B cell (primary cell): ENCODE measurements around the gene STOML3. TPM values are rescaled to one million over a fixed set of nuclear protein-coding genes. Genes with fewer than 3 reads are reported as not detected.

Source experiments
- ATAC-seq: fragments of 200-7000 bp; cut with Tn5 transposase; one replicate; pipeline ENCODE4 v1.10.0; 2021; ENCODE audit warnings: low read depth, mild to moderate bottlenecking, moderate number of reproducible peaks, moderate library complexity
- CTCF ChIA-PET: fragments of 350-600 bp; sonication (Branson Sonifier 250); formaldehyde crosslinking; loops from one replicate; lab custom pipeline; 2021; ENCODE audit warnings: antibody characterized with exemption, inconsistent platforms; lab: Charles Lee
- POLR2A ChIA-PET: fragments of 350-600 bp; sonication (Branson Sonifier 250); formaldehyde crosslinking; loops from one replicate; lab custom pipeline; 2021; ENCODE audit warnings: antibody characterized with exemption; lab: Charles Lee
- DNase-seq: peaks from one replicate; pipeline ENCODE4 v3.0.0; 2013
- H2AFZ ChIP-seq: 2 replicates; pipeline ENCODE4 v1.6.1; 2012; ENCODE audit warnings: mild to moderate bottlenecking, low read depth, low read length; ENCODE audit not compliant: insufficient read depth, poor library complexity, severe bottlenecking
- H3K27ac ChIP-seq, 2 donors: 1 replicate in 1 of 2; 2 replicates in 1 of 2; pipeline ENCODE4 v1.5.1; 2012 to 2013; ENCODE audit warnings: low read length in 2 of 2, mild to moderate bottlenecking in 2 of 2, moderate library complexity in 1 of 2
- H3K27me3 ChIP-seq, 4 experiments: fragments of 200-600 bp in 1 of 4; sonication (generic) in 1 of 4; replicated peaks in 1 of 4; 1 replicate in 2 of 4; 2 replicates in 2 of 4; pipeline versions ENCODE4 v1.6.1 to v1.7.0; 2013 to 2016; ENCODE audit warnings: low read length in 3 of 4, mild to moderate bottlenecking in 2 of 4, mixed read lengths in 1 of 4, moderate library complexity in 1 of 4; ENCODE audit not compliant: insufficient read depth in 4 of 4, control insufficient read depth in 3 of 4; ENCODE audit errors: control extremely low read depth in 1 of 4
- H3K36me3 ChIP-seq, 2 experiments: replicated peaks in 1 of 2; 1 replicate in 1 of 2; 2 replicates in 1 of 2; pipeline versions ENCODE4 v1.6.1 to v1.7.1; 2013; ENCODE audit warnings: low read length in 1 of 2; ENCODE audit not compliant: insufficient read depth in 2 of 2, control insufficient read depth in 1 of 2; ENCODE audit errors: control extremely low read depth in 1 of 2, extremely low read depth in 1 of 2
- H3K4me1 ChIP-seq, 2 donors: fragments of 200-600 bp in 1 of 2; sonication (generic) in 1 of 2; 1 replicate in 1 of 2; 2 replicates in 1 of 2; pipeline versions ENCODE4 v1.5.1 to v1.6.1; 2013 to 2017; ENCODE audit warnings: low read length in 2 of 2; ENCODE audit not compliant: control insufficient read depth in 2 of 2, insufficient read depth in 2 of 2
- H3K4me2 ChIP-seq: replicated peaks from 2 replicates; pipeline ENCODE3; 2012; ENCODE audit warnings: mild to moderate bottlenecking, low read depth, low read length; ENCODE audit not compliant: poor library complexity, severe bottlenecking
- H3K4me3 ChIP-seq, 5 experiments: fragments of 200-600 bp in 1 of 5; sonication (generic) in 1 of 5; 1 replicate in 3 of 5; 2 replicates in 2 of 5; pipeline versions ENCODE4 v1.5.1 to v1.7.0; 2011 to 2016; ENCODE audit warnings: low read length in 4 of 5, mild to moderate bottlenecking in 4 of 5, low read depth in 2 of 5, control low read depth in 1 of 5, moderate library complexity in 1 of 5; ENCODE audit not compliant: insufficient read depth in 1 of 5; ENCODE audit errors: control extremely low read depth in 1 of 5, extremely low read depth in 1 of 5
- H3K79me2 ChIP-seq: fragments of 200-600 bp; sonication (generic); one replicate; pipeline ENCODE4 v1.6.0; 2016; ENCODE audit warnings: low read length; ENCODE audit not compliant: control insufficient read depth, insufficient read depth
- H3K9ac ChIP-seq: fragments of 200-600 bp; sonication (generic); 2 replicates; pipeline ENCODE4 v1.6.1; 2017; ENCODE audit warnings: mild to moderate bottlenecking, low read length, moderate library complexity
- H3K9me3 ChIP-seq, 3 donors: one replicate each; pipeline versions ENCODE4 v1.6.1 to v1.7.1; 2013; ENCODE audit warnings: low read length in 2 of 3; ENCODE audit not compliant: control insufficient read depth in 2 of 3, insufficient read depth in 1 of 3; ENCODE audit errors: control extremely low read depth in 1 of 3
- H4K20me1 ChIP-seq: 2 replicates; pipeline ENCODE4 v1.6.0; 2012; ENCODE audit warnings: mild to moderate bottlenecking, low read length; ENCODE audit not compliant: insufficient read depth, control insufficient read depth, poor library complexity, severe bottlenecking
- H3K27ac Mint-ChIP-seq: one replicate; pipeline ENCODE4 v1.8.0; 2021; ENCODE audit warnings: mixed read lengths
- H3K27me3 Mint-ChIP-seq: one replicate; pipeline ENCODE4 v1.8.0; 2021; ENCODE audit warnings: mixed read lengths
- H3K4me1 Mint-ChIP-seq: one replicate; pipeline ENCODE4 v1.8.0; 2021; ENCODE audit warnings: mixed read lengths
- H3K4me3 Mint-ChIP-seq: one replicate; pipeline ENCODE4 v1.8.0; 2021; ENCODE audit warnings: mixed read lengths
- H3K9me3 Mint-ChIP-seq: one replicate; pipeline ENCODE4 v1.8.0; 2022; ENCODE audit warnings: mixed read lengths; ENCODE audit not compliant: insufficient read depth
- EZH2 ChIP-seq: IDR thresholded peaks from 2 replicates; pipeline ENCODE4 v1.6.1; 2012; ENCODE audit warnings: borderline replicate concordance, low read depth, mild to moderate bottlenecking, moderate library complexity, low read length; ENCODE audit not compliant: insufficient read depth, poor library complexity, severe bottlenecking
- WGBS: methylation state at CpG from one replicate; pipeline ENCODE4 v1.1.5; 2013; ENCODE audit warnings: missing lambda C conversion rate; ENCODE audit not compliant: insufficient coverage; 5-methylcytosine and 5-hydroxymethylcytosine counted together
- intact Hi-C: fragments of 100-400 bp; cut with micrococcal nuclease; formaldehyde crosslinking; loops from one replicate; pipeline ENCODE4 v1.10.0; 2022
- polyA plus RNA-seq: library from polyadenylated mRNA; depleted of rRNA; stranded (reverse); fragments of >200 nt; gene quantifications from 2 replicates; pipeline ENCODE4 v1.2.3, GENCODE V29; 2012
- total RNA-seq, 2 donors: library from RNA; stranded (reverse); fragments of 120-200 nt in 1 of 2; gene quantifications; 1 replicate in 1 of 2; 2 replicates in 1 of 2; pipeline versions ENCODE4 v1.2.3 to v1.2.4, GENCODE V29; 2013 to 2022
- TF ChIP-seq, protein P1 (sequence below): fragments of 200-600 bp; IDR thresholded peaks from one replicate; pipeline ENCODE4 v1.8.0; 2022; ENCODE audit warnings: antibody characterized with exemption, mild to moderate bottlenecking

STOML3 gene
- total and polyA plus RNA-seq, 2 donors (not counting 1 experiment from before 2014, with no cell fraction given) = not detected

DNA sequence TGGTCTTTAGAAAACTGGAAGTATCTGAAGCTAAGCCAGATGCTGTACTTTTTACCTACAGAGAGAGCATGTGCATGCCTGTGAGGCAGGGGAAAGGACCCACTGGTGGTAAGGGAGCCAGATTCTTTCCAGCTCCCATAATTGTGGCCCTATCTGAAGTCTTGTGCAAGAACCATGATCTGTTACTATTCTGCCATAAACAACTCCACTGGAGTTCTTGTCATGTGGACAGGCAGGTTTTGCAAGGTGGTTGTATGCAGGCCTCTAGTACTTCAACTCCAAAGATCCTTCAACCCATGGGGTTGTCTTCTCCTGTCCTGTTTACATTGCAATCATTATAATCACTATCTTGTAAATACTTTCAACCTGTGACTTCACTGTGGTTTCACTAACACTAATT, 33.1 kb upstream of the STOML3 start:
- no peaks in the 10 kb centered on the region for H3K4me1 ChIP-seq
- no peak overlapping the region for H3K27ac ChIP-seq
- ChIA-PET CTCF (no interaction called here), POLR2A (no interaction called here)
- no peak for ATAC-seq
- no peaks in the 10 kb centered on the region for H3K27me3 Mint-ChIP-seq
- no peaks in the 10 kb centered on the region for H3K9me3 ChIP-seq
- H3K9ac ChIP-seq = no peak overlapping the region
- H3K79me2 ChIP-seq = no peaks in the 10 kb centered on the region
- no peak overlapping the region for H3K27ac Mint-ChIP-seq
- H4K20me1 ChIP-seq = no peaks in the 10 kb centered on the region
- H3K36me3 ChIP-seq = peaks cover 1 to 72% of the 10 kb centered on the region in 2 experiments
- no peaks in the 10 kb centered on the region for H3K4me1 Mint-ChIP-seq
- H3K9me3 Mint-ChIP-seq = no peaks in the 10 kb centered on the region
- DNase-seq = no peak
- H3K4me3 ChIP-seq = no peak overlapping the region
- no peak overlapping the region for H3K4me3 Mint-ChIP-seq
- H3K4me2 ChIP-seq = no peak overlapping the region
- TF ChIP-seq, protein P1, sequence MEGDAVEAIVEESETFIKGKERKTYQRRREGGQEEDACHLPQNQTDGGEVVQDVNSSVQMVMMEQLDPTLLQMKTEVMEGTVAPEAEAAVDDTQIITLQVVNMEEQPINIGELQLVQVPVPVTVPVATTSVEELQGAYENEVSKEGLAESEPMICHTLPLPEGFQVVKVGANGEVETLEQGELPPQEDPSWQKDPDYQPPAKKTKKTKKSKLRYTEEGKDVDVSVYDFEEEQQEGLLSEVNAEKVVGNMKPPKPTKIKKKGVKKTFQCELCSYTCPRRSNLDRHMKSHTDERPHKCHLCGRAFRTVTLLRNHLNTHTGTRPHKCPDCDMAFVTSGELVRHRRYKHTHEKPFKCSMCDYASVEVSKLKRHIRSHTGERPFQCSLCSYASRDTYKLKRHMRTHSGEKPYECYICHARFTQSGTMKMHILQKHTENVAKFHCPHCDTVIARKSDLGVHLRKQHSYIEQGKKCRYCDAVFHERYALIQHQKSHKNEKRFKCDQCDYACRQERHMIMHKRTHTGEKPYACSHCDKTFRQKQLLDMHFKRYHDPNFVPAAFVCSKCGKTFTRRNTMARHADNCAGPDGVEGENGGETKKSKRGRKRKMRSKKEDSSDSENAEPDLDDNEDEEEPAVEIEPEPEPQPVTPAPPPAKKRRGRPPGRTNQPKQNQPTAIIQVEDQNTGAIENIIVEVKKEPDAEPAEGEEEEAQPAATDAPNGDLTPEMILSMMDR = no peak
- TF ChIP-seq EZH2 = no peak
- H3K27me3 ChIP-seq = no peaks in the 10 kb centered on the region
- no peak overlapping the region for H2AFZ ChIP-seq
- intact Hi-C loops = no loop called here

DNA sequence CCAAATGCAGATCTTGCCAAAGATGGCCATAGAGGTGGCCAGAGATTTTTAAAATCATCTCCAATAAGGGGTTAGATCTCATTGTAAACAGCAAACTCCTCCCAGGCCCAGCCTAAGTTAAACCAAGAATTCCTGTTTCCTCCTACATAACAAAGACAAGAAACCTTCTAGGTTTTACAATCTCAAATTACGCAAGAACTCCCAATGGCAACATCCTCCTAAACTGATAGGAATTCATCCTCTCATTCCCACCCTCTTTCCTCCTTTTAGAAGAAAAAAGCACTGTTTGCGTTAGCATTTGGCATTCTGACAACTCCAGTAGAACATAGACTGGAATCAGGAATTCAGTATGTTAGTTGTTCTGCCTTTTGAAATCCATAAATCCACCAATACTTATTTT, 32.7 kb upstream of the STOML3 start:
- intact Hi-C loops = no loop called here
- H4K20me1 ChIP-seq = no peaks in the 10 kb centered on the region
- 100% methylated on average over 1 of the region's 2 CpGs for WGBS
- no peak overlapping the region for H3K4me2 ChIP-seq
- no peak overlapping the region for H3K9ac ChIP-seq
- H3K27ac Mint-ChIP-seq = no peak overlapping the region
- peaks cover 1 to 68% of the 10 kb centered on the region in 2 experiments for H3K36me3 ChIP-seq
- H3K79me2 ChIP-seq = no peaks in the 10 kb centered on the region
- H3K4me1 Mint-ChIP-seq = no peaks in the 10 kb centered on the region
- H3K27me3 ChIP-seq = no peaks in the 10 kb centered on the region
- POLR2A ChIA-PET = no interaction called here
- H2AFZ ChIP-seq = no peak overlapping the region
- no peak for ATAC-seq
- no peaks in the 10 kb centered on the region for H3K9me3 Mint-ChIP-seq
- H3K4me1 ChIP-seq = no peaks in the 10 kb centered on the region
- TF ChIP-seq EZH2 = no peak
- TF ChIP-seq, protein P1 = no peak
- CTCF ChIA-PET = no interaction called here
- no peak overlapping the region for H3K27ac ChIP-seq
- no peaks in the 10 kb centered on the region for H3K27me3 Mint-ChIP-seq
- DNase-seq = no peak
- H3K9me3 ChIP-seq = no peaks in the 10 kb centered on the region
- H3K4me3 ChIP-seq = no peak overlapping the region
- no peak overlapping the region for H3K4me3 Mint-ChIP-seq
